HCT116 (cell line): Measurements from ENCODE around the gene RRAD. TPM values are rescaled to one million over a fixed set of nuclear protein-coding genes. Genes with fewer than 3 reads are reported as not detected.

Experiments used
- ATAC-seq: fragments of 200-7000 bp; cut with Tn5 transposase; 2 replicates; pipeline ENCODE4 v1.9.1; 2020; ENCODE audit warnings: mild to moderate bottlenecking, moderate library complexity
- BruUV-seq: library from RNA; stranded (reverse); fragments of 400-500 nt; replicated peaks from 2 replicates; lab custom pipeline; 2021; lab: Mats Ljungman, UMichigan
- CTCF ChIA-PET: fragments of 300-600 bp; sonication (Branson Sonifier 250); formaldehyde crosslinking; loops from one replicate; lab custom pipeline; 2021; ENCODE audit warnings: antibody characterized with exemption; lab: Charles Lee
- POLR2A ChIA-PET: fragments of 300-600, 350-600 bp; sonication (Branson Sonifier 250); formaldehyde crosslinking; loops from one replicate; lab custom pipeline; 2021; ENCODE audit warnings: antibody characterized with exemption; lab: Charles Lee
- RAD21 ChIA-PET, 2 experiments: fragments of 300-600 bp; sonication (Branson Sonifier 250); formaldehyde crosslinking; loops; one replicate each; lab custom pipeline; 2023; ENCODE audit warnings: low total read pairs in 2 of 2; ENCODE audit not compliant: uncharacterized antibody in 2 of 2, unreplicated experiment in 2 of 2, low non-redundant PET in 1 of 2; lab: Charles Lee
- DNase-seq: peaks from one replicate; pipeline ENCODE4 v3.0.0-alpha.2; 2010; ENCODE audit warnings: low read depth, low spot score
- H2AFZ ChIP-seq: fragments of 200-600 bp; shearing (Covaris generic), sonication (generic); 2 replicates; pipeline ENCODE4 v1.6.1; 2017; ENCODE audit warnings: low read depth, mixed run types, mixed read lengths, antibody characterized with exemption, low read length; ENCODE audit not compliant: poor library complexity, severe bottlenecking
- H3K27ac ChIP-seq: 2 replicates; pipeline ENCODE4 v1.5.1; 2012; ENCODE audit warnings: low read depth, low read length
- H3K27me3 ChIP-seq: fragments of 200-600 bp; sonication (generic); 2 replicates; pipeline ENCODE4 v1.6.1; 2016; ENCODE audit warnings: mixed run types, low read length, mixed read lengths; ENCODE audit not compliant: insufficient read depth
- H3K36me3 ChIP-seq, 2 experiments: fragments of 200-500 bp in 1 of 2; fragments of 200-600 bp in 1 of 2; sonication (Bioruptor generic) in 1 of 2; sonication (generic) in 1 of 2; 2 replicates each; pipeline versions ENCODE4 v1.5.1 to v1.6.1; 2014 to 2016; ENCODE audit warnings: low read length in 2 of 2, inconsistent platforms in 1 of 2, mixed read lengths in 1 of 2, mixed run types in 1 of 2; ENCODE audit not compliant: insufficient read depth in 2 of 2, control insufficient read depth in 1 of 2
- H3K4me1 ChIP-seq, 2 experiments: fragments of 200-600 bp in 1 of 2; sonication (generic) in 1 of 2; 2 replicates each; pipeline versions ENCODE4 v1.5.1 to v1.6.1; 2012 to 2017; ENCODE audit warnings: low read length in 2 of 2, inconsistent platforms in 1 of 2, mild to moderate bottlenecking in 1 of 2, mixed read lengths in 1 of 2, mixed run types in 1 of 2, moderate library complexity in 1 of 2; ENCODE audit not compliant: insufficient read depth in 2 of 2, control insufficient read depth in 1 of 2
- H3K4me2 ChIP-seq: fragments of 200-600 bp; sonication (generic); 2 replicates; pipeline ENCODE4 v1.6.1; 2017; ENCODE audit warnings: mixed run types, low read length, mixed read lengths
- H3K4me3 ChIP-seq, 2 experiments: fragments of 200-600 bp in 1 of 2; sonication (generic) in 1 of 2; replicated peaks in 1 of 2; 2 replicates each; pipeline ENCODE4 v1.5.1; 2011 to 2016; ENCODE audit warnings: low read length in 2 of 2, control low read depth in 1 of 2, low read depth in 1 of 2, mild to moderate bottlenecking in 1 of 2, mixed read lengths in 1 of 2, mixed run types in 1 of 2
- H3K79me2 ChIP-seq: fragments of 200-600 bp; sonication (generic); 2 replicates; pipeline ENCODE4 v1.6.1; 2017; ENCODE audit warnings: mild to moderate bottlenecking, mixed run types, low read length, moderate library complexity, mixed read lengths; ENCODE audit not compliant: insufficient read depth
- H3K9ac ChIP-seq: fragments of 200-600 bp; sonication (generic); 2 replicates; pipeline ENCODE4 v1.6.1; 2016; ENCODE audit warnings: low read length, mixed read lengths
- H3K9me2 ChIP-seq: fragments of 200-600 bp; sonication (generic), shearing (Covaris generic); 2 replicates; pipeline ENCODE4 v1.6.1; 2017; ENCODE audit warnings: mixed run types, mild to moderate bottlenecking, moderate library complexity; ENCODE audit not compliant: insufficient read depth
- H3K9me3 ChIP-seq, 2 experiments: fragments of 200-500 bp in 1 of 2; fragments of 200-600 bp in 1 of 2; sonication (Bioruptor generic) in 1 of 2; sonication (generic) in 1 of 2; 2 replicates each; pipeline ENCODE4 v1.6.1; 2014 to 2017; ENCODE audit warnings: low read length in 2 of 2, mixed read lengths in 2 of 2, inconsistent platforms in 1 of 2, low read depth in 1 of 2, mild to moderate bottlenecking in 1 of 2, mixed run types in 1 of 2, moderate library complexity in 1 of 2; ENCODE audit not compliant: control insufficient read depth in 1 of 2, insufficient read depth in 1 of 2
- H4K20me1 ChIP-seq: fragments of 200-600 bp; sonication (generic), shearing (Covaris generic); 2 replicates; pipeline ENCODE4 v1.6.1; 2017; ENCODE audit warnings: mixed run types, mild to moderate bottlenecking, moderate library complexity; ENCODE audit not compliant: insufficient read depth
- CEBPB ChIP-seq: IDR thresholded peaks from 2 replicates; pipeline ENCODE4 v1.6.1; 2012; ENCODE audit warnings: low read depth
- EGR1 ChIP-seq: IDR thresholded peaks from 2 replicates; pipeline ENCODE4 v1.6.1; 2012; ENCODE audit warnings: low read depth
- EZH2phosphoT487 ChIP-seq: fragments of 200-600 bp; IDR thresholded peaks from 2 replicates; pipeline ENCODE4 v1.6.1; 2018; ENCODE audit warnings: antibody characterized with exemption, borderline replicate concordance
- JUND ChIP-seq: IDR thresholded peaks from 2 replicates; pipeline ENCODE4 v1.6.1; 2012
- POLR2A ChIP-seq: IDR thresholded peaks from 2 replicates; pipeline ENCODE4 v1.7.0; 2011; ENCODE audit warnings: borderline replicate concordance; ENCODE audit not compliant: insufficient read depth, insufficient read length; ENCODE audit errors: extremely low read depth
- RAD21 ChIP-seq: IDR thresholded peaks from 2 replicates; pipeline ENCODE4 v1.6.1; 2012; ENCODE audit warnings: low read depth, mild to moderate bottlenecking
- SIN3A ChIP-seq: IDR thresholded peaks from 2 replicates; pipeline ENCODE4 v1.6.1; 2012; ENCODE audit warnings: low read depth
- SP1 ChIP-seq: IDR thresholded peaks from 2 replicates; pipeline ENCODE4 v1.6.1; 2012; ENCODE audit warnings: low read depth
- SRF ChIP-seq: IDR thresholded peaks from 2 replicates; pipeline ENCODE4 v1.6.1; 2012; ENCODE audit warnings: low read depth
- TCF7L2 ChIP-seq: IDR thresholded peaks from 2 replicates; pipeline ENCODE4 v1.7.0; 2011; ENCODE audit warnings: borderline replicate concordance, inconsistent platforms; ENCODE audit not compliant: insufficient read depth, insufficient read length; ENCODE audit errors: extremely low read depth
- YY1 ChIP-seq: IDR thresholded peaks from 2 replicates; pipeline ENCODE4 v1.6.1; 2011; ENCODE audit warnings: low read length, low read depth, moderate library complexity, mild to moderate bottlenecking; ENCODE audit not compliant: insufficient replicate concordance; ENCODE audit errors: extremely low read depth
- ZFX ChIP-seq: fragments of 450-650 bp; IDR thresholded peaks from 2 replicates; pipeline ENCODE4 v1.6.1; 2017
- intact Hi-C: fragments of 100-400 bp; cut with micrococcal nuclease; formaldehyde crosslinking; loops from 2 replicates; pipeline ENCODE4 v1.10.0; 2022
- total RNA-seq: library from RNA; stranded (reverse); gene quantifications from one replicate; pipeline ENCODE4 v1.2.1, GENCODE V29; 2021; ENCODE audit not compliant: unreplicated experiment
- TF ChIP-seq, protein P1 (sequence below): IDR thresholded peaks from 2 replicates; pipeline ENCODE4 v1.6.1; 2012; ENCODE audit warnings: low read depth
- TF ChIP-seq, protein P2 (sequence below): IDR thresholded peaks from 2 replicates; pipeline ENCODE4 v1.6.1; 2012

RRAD gene
- total RNA-seq, 1 experiment from 2014 or later, result 2.2 TPM

DNA sequence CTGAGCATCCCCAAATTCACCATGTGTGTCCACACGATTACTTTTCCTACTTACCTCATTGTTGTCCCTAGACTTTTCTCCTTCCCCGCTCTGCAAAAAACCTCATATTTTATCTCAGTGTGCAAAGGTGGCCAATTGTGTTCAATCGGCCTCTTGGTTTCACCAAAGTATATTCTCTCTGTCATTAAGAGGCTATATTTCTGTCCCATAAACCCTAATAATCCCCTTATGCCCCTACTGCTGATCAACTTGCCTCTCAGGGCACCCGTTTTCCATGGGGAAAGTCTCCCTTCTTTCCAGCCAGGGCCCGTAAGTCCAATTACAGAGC, 21.6 kb upstream of the RRAD start (continued):
- TF ChIP-seq, protein P1, sequence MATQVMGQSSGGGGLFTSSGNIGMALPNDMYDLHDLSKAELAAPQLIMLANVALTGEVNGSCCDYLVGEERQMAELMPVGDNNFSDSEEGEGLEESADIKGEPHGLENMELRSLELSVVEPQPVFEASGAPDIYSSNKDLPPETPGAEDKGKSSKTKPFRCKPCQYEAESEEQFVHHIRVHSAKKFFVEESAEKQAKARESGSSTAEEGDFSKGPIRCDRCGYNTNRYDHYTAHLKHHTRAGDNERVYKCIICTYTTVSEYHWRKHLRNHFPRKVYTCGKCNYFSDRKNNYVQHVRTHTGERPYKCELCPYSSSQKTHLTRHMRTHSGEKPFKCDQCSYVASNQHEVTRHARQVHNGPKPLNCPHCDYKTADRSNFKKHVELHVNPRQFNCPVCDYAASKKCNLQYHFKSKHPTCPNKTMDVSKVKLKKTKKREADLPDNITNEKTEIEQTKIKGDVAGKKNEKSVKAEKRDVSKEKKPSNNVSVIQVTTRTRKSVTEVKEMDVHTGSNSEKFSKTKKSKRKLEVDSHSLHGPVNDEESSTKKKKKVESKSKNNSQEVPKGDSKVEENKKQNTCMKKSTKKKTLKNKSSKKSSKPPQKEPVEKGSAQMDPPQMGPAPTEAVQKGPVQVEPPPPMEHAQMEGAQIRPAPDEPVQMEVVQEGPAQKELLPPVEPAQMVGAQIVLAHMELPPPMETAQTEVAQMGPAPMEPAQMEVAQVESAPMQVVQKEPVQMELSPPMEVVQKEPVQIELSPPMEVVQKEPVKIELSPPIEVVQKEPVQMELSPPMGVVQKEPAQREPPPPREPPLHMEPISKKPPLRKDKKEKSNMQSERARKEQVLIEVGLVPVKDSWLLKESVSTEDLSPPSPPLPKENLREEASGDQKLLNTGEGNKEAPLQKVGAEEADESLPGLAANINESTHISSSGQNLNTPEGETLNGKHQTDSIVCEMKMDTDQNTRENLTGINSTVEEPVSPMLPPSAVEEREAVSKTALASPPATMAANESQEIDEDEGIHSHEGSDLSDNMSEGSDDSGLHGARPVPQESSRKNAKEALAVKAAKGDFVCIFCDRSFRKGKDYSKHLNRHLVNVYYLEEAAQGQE, result no peak
- no peak for TF ChIP-seq EZH2phosphoT487
- TF ChIP-seq SIN3A, result no peak
- TF ChIP-seq ZFX, result no peak
- TF ChIP-seq, protein P2, sequence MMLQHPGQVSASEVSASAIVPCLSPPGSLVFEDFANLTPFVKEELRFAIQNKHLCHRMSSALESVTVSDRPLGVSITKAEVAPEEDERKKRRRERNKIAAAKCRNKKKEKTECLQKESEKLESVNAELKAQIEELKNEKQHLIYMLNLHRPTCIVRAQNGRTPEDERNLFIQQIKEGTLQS, result no peak
- TF ChIP-seq POLR2A, result no peak
- TF ChIP-seq JUND, result no peak
- no peak for TF ChIP-seq YY1

DNA sequence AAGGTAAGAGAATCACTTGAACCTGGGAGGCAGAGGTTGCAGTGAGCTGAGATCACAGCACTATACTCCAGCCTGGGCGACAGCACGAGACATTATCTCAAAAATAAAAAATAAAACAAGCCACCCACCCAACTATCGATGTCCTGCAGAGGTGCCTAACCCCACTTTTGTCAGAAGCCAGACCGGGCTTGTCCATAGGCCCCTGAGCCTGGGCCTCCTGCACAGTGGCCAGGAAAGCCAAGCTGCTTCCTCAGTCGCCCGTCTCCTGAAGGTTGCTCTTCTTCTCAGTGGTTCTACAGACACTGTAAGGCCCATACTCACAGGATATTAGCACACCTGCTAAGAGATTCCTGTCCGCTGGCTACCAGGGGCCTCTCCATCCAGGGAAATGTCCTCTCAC, 21.2 kb upstream of the RRAD start:
- ATAC-seq (no peak), DNase-seq (no peak)
- Histone ChIP-seq H3K36me3 (peaks cover 2 to 5% of the 10 kb centered on the region in 2 experiments; a peak in 3 of 4 replicates), H3K9me3 (peaks cover 0 to 6% of the 10 kb centered on the region in 2 experiments; a peak in 1 of 4 replicates), H3K9ac (no peak overlapping the region), H3K79me2 (no peaks in the 10 kb centered on the region), H3K9me2 (no peaks in the 10 kb centered on the region), H3K27ac (no peak overlapping the region), H4K20me1 (no peaks in the 10 kb centered on the region), H3K4me2 (no peak overlapping the region), H3K4me3 (no peak overlapping the region), H2AFZ (no peak overlapping the region), H3K27me3 (no peaks in the 10 kb centered on the region), H3K4me1 (peaks cover 0 to 9% of the 10 kb centered on the region in 2 experiments; a peak in 2 of 4 replicates)
- ChIA-PET RAD21 (no interaction called here), POLR2A (no interaction called here), CTCF (interaction anchor here (0.7 to 1.1 kb wide), 2 partner anchors 14 to 51 kb away, joined by 3 read pairs; partner anchors contain the start of gene CES3)
- intact Hi-C loops, result no loop called here
- no TSS peak for BruUV-seq
- TF ChIP-seq SRF (no peak), EZH2phosphoT487 (no peak), TCF7L2 (no peak), SP1 (no peak), EGR1 (no peak), RAD21 (no peak), CEBPB (no peak), SIN3A (no peak)
- TF ChIP-seq, protein P2, result no peak
- TF ChIP-seq, protein P1, result no peak
- TF ChIP-seq, all 23 proteins: peak for 0
